ENCODE measurements around the gene SPOCK3.
"Not testable (repeated sequence)": the region's sequence is repeated elsewhere in the genome, so short reads cannot be mapped to it uniquely, and the experiment has no call there.

The SPOCK3 gene

DNA sequence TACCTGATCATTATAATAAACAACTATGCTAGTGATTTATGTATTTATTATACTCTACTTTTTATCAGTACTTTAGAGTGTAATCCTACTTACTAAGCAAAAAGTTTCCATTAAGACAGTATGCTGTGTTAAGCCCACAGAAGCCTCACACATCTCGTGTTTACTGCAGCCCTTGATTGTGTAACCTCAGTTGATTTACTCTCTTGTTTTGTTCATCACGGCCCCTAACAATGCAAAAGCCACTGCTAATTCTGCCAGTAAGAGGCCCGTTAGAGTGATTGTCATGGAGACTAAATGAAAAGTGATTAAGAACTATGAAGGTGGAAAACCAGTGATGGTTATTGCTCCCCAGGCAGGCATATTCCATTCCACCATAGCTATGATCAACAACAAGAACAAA lies 436.2 kb downstream of the SPOCK3 start:
- no peak for DNase-seq

- no peak for DNase-seq
Measured at GRCh38 chr4:166777760-166778159, 456.5 kb downstream of the SPOCK3 start.

GRCh38 chr4:166763018-166763417 lies 471.3 kb downstream of the SPOCK3 start:
- no peak for DNase-seq

DNA sequence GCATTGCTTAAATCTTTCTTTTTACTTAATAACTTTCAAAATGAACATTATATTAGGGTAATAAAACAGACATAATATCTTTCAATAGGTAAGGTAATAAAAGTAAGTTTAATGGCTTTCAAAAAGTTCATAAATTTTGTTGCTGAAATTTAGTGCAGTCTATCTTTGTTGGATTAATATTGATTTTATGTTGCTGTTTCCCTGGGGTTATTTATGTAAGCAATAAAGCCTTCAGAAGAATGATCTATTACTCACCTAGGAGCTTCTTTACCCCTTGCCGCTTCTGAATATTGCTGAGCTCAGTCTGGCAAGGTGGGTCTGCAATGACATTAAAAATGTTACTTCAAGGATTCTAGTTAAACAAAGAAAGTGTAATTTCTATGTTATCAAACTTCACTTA lies 492.6 kb downstream of the SPOCK3 start:
- DNase-seq = no peak

DNA sequence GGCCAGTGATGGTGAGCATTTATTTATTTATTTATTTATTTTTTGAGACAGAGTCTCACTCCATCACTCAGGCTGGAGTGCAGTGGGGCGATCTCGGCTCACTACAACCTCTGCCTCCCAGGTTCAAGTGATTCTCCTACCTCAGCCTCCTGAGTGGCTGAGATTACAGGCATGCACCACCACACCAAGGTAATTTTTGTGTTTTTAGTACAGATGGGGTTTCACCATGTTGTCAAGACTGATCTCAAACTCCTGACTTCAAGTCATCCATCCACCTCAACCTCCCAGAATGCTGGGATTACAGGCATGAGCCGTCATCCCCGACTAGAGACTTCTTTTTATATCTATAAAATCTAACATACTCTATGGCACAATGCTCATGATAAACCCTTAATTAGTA lies 495.1 kb downstream of the SPOCK3 start:
- DNase-seq = not testable (repeated sequence)

GRCh38 chr4:166737430-166737829 lies 496.9 kb downstream of the SPOCK3 start:
- DNase-seq = no peak

- no peak for DNase-seq
Measured at GRCh38 chr4:166735553-166735952, 498.7 kb downstream of the SPOCK3 start.

- DNase-seq = no peak
Measured at GRCh38 chr4:166734797-166735196, 499.5 kb downstream of the SPOCK3 start.

DNA sequence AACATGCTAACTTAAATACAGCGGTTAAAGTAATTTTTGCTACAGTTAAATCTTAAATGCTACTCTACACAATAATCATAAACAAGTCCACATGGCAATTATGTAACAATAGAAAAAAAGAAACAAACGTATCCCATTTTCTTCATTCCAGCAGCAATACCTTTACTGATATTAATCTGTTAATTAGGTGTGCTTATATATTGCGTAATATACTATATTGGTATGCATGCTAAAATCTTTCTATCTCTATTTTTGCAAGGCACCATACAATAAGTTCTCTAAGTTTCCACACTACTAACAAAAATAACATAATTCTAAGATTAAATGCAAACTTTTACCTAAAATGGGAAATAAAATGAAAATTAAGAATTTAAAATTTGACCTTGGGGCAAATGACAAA lies 500.6 kb downstream of the SPOCK3 start:
- no peak for DNase-seq

GRCh38 chr4:166726832-166727231 lies 507.5 kb downstream of the SPOCK3 start:
- no peak for DNase-seq

- no peak for DNase-seq
Measured at GRCh38 chr4:166724369-166724768, 509.9 kb downstream of the SPOCK3 start.

DNA sequence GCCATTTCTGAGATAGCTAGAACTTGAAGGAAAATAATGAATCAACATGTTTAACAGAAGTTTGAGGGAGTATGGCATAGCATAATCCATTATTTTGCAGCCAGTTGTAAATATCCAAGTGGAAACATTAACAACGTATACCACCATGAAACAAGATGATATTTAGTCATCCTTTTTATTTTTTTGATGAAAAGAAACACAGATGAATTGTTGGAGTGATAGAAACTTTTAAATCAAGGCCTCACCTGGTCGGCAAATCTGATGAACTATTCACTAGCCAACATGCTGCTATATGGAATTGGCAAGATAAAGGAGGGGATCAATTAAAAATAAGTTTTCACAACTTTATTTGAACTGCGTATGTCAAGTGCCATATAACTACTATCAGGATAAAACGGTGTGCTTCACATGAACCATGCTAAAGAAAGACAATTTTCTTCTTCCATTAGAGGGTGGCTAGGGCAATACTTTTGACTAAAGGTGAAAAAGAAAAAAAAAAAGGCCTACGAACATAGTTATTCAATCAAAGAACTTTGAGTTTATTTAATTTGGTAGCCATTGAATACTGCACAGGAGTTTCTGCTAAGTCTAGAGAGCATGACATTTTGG lies 510.7 kb downstream of the SPOCK3 start:
- no peak for DNase-seq

DNA sequence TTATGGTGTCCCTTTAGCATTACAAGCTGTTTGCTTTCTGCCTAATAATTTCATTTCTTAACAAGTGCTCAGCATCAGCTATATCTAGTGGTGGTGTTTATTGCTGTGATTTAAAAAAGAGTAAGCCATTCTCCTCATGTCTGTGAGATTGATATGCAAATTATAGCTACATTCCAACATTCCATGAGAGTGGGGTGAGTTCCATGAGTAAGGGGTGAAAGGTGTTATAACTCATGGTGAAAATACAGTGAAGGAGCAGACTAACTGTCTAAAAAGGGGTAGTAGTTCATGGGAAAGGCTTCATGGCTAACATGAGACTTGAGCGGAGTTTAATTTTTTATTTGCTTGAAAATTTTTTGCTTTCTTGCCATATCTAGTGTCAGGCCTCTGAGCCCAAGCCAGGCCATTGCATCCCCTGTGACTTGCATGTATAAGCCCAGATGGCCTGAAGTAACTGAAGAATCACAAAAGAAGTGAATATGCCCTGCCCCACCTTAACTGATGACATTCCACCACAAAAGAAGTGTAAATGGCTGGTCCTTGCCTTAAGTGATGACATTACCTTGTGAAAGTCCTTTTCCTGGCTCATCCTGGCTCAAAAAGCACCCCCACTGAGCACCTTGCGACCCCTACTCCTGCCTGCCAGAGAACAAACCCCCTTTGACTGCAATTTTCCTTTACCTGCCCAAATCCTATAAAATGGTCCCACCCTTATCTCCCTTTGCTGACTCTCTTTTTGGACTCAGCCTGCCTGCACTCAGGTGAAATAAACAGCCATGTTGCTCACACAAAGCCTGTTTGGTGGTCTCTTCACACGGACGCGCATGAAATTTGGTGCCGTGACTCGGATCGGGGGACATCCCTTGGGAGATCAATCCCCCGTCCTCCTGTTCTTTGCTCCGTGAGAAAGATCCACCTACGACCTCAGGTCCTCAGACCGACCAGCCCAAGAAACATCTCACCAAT lies 518.3 kb downstream of the SPOCK3 start:
- DNase-seq = not testable (repeated sequence)

DNA sequence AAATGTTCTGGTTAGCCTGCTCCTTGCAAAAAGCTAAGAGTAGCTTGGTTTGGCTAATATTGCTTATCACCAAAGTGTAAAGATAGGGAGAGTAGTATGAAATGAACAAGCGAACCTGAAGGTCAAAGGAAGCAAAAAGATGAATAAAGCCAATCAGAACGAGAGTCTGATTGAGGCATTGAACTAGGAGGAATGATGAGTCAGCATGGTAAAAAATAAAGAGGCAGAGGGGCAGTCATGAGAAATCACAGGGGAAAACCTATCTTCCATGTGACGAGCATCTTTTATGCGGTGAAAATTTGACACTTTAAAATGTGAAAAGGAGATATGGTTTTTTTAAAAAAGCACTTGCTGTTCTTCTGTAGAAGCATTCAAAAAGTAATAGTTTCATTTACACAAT lies 533.7 kb downstream of the SPOCK3 start:
- no peak for DNase-seq

DNA sequence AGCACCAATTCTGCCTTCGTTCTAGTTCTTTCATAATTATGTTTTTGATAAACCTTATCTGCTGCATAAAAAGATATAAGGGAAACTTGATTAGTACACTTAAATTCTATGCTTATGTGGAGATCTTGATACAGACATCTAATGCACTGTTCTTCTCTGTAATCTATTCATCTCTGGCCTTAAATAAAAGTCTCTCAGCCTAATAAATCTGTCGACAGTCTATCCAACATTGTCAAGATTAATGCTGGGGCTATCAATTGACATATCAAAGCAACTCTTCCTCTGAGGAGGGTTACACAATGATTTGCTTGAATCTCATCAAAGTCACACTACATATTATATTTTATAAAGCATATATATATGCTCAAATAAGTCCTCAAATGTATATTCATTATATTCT lies 545.5 kb downstream of the SPOCK3 start:
- DNase-seq = no peak

GRCh38 chr4:166687828-166688227 lies 546.5 kb downstream of the SPOCK3 start:
- no peak for DNase-seq

Data from activated naive CD4-positive, alpha-beta T cell (primary cell).